IPS-18c (cell line): ENCODE data around the gene KEL.
"Not testable (repeated sequence)": the region's sequence is repeated elsewhere in the genome, so short reads cannot be mapped to it uniquely, and the experiment has no call there.

Experiments used
- H3K4me3 ChIP-seq: 2 replicates; pipeline ENCODE4 v1.7.0; 2013; ENCODE audit warnings: low read depth, mild to moderate bottlenecking, low read length, moderate library complexity; ENCODE audit not compliant: insufficient read depth
- H3K9me3 ChIP-seq: one replicate; pipeline ENCODE4 v1.6.1; 2013; ENCODE audit warnings: mild to moderate bottlenecking, low read length, moderate library complexity; ENCODE audit not compliant: control insufficient read depth, insufficient read depth

KEL gene, protein sequence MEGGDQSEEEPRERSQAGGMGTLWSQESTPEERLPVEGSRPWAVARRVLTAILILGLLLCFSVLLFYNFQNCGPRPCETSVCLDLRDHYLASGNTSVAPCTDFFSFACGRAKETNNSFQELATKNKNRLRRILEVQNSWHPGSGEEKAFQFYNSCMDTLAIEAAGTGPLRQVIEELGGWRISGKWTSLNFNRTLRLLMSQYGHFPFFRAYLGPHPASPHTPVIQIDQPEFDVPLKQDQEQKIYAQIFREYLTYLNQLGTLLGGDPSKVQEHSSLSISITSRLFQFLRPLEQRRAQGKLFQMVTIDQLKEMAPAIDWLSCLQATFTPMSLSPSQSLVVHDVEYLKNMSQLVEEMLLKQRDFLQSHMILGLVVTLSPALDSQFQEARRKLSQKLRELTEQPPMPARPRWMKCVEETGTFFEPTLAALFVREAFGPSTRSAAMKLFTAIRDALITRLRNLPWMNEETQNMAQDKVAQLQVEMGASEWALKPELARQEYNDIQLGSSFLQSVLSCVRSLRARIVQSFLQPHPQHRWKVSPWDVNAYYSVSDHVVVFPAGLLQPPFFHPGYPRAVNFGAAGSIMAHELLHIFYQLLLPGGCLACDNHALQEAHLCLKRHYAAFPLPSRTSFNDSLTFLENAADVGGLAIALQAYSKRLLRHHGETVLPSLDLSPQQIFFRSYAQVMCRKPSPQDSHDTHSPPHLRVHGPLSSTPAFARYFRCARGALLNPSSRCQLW

DNA sequence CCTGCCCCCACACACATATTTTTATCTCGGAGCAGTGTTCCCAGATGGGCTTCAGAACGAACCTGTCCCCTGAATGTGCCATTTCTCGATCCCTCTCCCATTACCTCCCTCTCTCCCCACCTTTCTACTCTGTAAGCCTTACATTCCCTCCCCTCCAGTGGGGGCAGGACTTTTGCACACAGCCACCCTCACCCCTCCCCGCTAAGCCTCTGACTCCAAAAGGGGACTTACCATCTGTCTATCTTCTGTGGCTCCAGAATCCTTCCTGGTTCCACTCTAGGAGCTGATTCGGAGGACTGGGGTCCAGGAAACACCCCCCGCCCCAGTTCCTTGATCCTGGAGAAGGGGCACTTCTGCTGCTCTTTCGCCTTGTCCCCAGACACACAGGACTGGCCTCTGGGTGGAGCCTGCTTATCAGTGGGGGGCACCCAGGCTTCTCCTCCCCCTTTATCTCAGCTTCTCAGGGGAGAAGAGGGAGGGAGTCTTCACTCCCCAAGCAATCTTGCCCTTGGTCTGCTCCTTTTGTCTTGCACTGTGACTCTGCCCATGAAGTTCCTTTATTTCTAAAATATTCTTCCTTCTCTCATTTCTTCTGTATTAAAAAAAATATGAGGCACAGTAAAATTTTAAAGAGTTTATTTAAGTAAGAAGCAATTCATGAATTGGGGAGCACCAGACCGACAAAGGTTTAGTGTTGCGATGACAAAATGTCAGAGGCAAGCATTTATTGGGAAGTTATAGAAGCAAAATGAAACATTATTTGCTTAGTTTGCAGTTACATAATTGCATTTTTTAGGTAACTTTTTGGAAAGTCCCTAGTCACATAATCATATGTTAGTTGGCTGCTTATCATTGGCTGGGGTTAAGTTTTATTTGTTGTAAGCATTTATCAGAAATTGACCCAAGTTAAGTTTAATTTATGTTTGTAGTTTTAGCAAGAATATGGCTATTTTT, at the start of gene KEL:
Gene KEL (minus strand): TSS at position 391 of the 954 bp plus-strand sequence. CDS start 157 bp downstream, at position 234.
- H3K9me3 ChIP-seq, result no peaks in the 10 kb centered on the region
- no peak within 1 kb of the TSS for H3K4me3 ChIP-seq

DNA sequence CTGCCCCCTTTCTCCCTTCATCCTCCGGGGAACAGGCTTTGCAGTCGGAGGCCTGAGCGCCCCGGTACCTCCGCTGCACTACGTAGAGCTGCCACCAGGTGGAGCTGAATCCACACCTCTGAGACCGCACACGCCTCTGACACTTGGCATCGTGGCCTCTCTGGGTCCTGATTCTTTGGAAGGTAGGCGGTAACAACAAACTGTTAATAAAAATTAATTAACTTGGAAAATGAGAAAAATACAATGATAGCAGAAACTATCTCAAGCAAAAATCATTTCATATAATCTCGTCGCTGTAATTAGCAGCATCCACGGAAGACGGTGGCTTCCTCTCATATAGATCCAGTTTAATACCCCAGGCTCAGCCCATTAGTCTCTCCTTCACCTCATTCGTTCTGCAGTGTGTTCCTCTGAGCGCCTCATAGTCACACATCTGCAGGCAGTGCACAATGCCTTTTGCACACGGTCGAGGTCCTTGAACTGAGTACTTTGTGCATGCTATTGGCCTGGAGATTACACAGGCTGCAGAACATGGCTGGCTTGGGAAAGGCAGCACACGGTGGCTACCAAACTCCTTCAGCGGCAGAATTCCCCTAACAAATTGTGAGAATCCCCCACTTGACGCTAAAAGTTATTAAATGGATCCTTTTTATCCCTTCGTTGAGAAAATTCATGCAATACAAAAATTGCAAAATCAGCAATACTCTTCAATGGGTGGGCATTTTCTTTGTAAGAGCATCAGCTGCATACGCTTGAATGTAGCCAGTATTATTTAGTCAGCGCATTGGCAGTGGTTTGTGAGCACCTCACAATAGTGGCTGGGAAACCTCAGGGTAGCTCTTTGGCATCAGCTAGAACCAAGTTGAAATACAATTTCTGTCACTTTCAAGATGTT, 46.1 kb upstream of the KEL start:
- no peaks in the 10 kb centered on the region for H3K9me3 ChIP-seq
- H3K4me3 ChIP-seq, result no peak overlapping the region

DNA sequence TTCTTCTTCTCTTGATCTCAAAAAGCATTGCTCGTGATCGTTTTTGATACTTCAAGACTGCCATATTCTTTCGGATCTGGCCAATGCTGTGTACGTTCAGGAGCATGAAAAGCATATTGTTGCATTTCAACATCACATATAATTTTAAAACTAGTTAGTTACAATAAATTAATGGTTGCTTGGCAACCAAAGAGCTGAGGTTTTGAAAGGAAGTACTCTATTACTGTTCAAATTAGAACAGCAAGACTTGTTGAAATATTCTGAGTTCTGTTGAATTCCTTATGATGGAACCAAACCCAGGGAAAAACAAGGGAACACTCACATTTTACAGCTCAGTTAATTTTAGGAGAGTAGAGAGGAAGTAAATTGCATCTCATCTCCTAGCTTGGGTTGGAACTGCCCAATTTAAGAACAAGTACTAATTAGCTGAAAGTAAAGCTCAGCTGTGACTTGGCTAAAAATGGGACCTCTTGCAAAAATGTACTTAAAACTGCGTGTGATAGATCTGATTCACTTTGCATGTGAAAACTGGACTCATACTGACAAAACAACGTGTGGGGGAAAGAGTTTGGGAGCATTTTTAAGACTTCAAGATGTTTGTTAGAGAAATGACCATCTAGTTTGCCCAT, 43.6 kb upstream of the KEL start:
- Histone ChIP-seq H3K4me3 (no peak overlapping the region), H3K9me3 (no peaks in the 10 kb centered on the region)

DNA sequence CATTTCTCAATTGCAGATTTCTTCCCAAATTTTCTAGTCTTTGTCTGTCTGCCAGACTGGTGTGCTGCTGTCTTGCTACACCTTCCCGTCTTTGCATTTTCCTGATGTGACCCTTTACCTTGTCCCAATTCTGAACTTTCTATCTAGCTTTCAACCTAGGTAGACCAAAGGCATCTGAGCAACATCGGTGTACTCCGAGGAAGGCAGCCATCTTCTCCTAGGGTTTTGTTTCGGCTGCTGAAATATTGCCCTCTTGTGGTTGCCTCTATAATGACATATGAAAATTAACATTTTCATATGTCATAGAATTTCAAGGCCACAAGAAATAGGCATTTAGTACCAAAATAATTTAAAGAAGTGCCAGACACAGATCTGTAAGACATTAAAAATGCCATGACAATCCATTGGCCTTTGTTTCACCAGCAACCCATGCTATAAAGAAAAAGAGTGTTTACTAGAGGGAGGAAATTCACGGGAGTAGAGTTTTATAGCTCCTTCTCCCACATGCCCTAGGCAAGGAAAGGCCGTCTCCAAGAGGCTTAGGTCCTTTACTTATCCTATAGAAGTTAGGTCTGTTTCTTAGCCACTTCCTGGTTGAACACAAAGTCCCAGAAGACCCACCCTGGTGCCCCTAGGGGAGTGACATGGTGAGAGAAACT, 41.4 kb upstream of the KEL start:
- H3K4me3 ChIP-seq, result no peak overlapping the region
- H3K9me3 ChIP-seq, result no peaks in the 10 kb centered on the region

DNA sequence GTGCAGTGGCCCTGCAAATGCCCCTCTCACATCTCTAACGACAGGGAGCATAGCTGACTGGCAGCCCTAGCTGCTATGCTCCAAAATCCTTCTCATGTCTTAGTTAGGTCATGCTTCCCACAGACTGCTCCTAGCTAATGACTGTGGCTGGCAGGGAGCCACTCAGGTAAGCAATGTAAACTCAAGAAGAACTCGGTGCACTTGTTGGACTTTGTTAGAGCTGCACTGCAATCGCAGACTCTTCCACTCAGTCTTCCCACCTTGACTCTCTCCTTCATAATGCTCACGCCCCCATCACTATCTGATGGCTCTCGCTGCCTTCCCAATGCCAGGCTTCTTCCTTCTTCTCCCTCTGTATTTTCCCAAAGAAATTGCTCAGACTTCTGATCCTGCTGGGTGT, 40.7 kb upstream of the KEL start:
- Histone ChIP-seq H3K4me3 (no peak overlapping the region), H3K9me3 (no peaks in the 10 kb centered on the region)

DNA sequence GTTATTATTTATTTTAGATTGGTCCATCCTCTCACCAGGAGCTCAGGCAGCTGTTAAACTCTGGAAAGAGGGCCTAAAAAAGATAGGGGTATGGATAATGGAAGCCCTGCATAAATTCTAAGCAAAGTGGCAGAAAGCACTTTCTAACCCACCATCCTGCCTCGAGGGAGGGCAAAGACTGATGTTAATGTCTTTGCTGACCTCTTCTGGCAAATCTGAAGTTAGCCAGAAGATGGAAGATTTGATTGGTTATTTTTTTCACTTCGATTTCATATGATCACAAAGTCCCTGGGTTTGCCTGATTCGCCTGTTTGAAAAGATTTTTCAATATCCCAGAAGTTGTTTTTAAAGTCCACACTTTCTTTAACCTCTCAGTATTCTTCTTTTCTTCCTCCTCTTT, 39.9 kb upstream of the KEL start:
- Histone ChIP-seq H3K4me3 (no peak overlapping the region), H3K9me3 (no peaks in the 10 kb centered on the region)

DNA sequence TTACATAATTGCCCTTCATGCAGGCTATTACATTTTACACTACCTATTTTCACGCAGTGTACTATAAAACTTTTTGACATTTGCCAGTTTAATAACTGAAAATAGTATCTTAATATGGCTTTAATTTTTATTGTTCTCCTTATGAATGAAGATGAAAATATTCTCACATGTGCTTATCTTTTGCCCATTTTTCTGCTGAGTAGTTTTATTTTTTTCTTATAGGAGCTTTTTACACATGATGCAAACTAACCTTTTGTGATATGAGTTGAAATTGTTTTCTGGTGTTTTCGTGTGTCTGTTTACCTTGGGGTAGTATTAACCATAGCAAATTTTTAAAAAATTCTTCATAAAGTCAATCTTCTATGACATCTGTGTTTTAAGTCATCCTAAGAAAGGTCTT, 38.5 kb upstream of the KEL start:
- H3K4me3 ChIP-seq, result no peak overlapping the region
- H3K9me3 ChIP-seq, result no peaks in the 10 kb centered on the region

DNA sequence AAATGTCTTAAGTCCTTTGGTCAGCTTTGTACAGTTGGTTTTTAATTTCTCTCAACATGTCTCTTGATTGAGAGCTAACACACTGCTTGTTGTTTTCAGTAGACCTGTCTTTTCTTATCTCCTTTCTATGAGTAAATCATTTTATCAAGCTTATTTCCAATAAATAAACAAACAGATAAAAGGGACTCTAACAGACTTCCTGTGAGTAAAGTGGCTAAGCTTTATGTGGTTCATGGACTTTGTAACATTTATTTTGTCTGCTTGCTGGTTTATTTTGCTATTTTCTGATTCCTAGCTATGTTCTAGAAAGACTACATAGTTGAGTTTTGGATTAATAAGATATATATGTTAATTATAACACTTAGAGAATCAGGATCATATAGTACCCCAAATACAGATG, 37.6 kb upstream of the KEL start:
- Histone ChIP-seq H3K4me3 (no peak overlapping the region), H3K9me3 (no peaks in the 10 kb centered on the region)

DNA sequence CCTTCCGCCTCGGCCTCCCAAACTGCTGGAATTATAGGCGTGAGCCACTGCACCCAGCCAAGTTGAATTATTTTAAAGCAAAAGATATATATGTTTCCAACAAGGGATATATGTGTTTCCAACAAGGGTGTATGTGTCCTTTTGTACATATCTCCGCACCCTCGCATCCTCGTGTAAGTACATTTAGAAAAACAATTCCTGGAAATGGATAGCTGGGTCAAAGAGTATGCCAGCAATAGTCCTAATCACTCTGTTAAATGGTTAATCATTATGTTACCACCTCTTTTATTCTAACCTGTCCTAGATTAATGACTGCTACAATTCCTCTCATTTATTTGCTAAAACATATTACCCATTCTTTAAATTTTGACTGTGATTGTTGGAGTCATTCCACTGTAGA, 36.8 kb upstream of the KEL start:
- Histone ChIP-seq H3K9me3 (no peaks in the 10 kb centered on the region), H3K4me3 (no peak overlapping the region)

DNA sequence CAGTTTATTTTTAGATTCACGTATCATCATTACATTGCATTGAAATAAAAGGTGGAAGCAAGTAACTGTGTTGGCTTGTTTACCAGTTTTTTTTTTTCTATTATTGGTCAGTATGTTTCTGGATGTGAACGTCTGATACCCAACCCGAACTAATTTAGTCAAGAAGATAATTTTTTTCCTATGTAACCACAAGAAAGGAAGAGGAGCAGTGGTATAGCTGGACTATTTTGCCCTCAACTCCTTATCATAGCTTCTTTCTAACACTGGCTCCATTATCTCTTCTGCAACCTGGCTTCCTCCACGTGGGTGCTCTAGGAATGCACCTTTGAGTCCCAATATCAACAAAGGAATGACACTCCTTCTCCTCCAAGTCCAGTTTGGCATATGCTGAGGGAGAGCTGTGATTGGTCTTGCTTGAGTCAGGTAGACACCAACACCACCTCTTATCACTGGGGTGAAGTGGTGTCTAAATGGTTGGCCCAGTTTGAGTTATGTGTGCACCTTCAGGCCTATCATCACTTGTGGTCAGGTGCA, 35.4 kb upstream of the KEL start:
- Histone ChIP-seq H3K9me3 (no peaks in the 10 kb centered on the region), H3K4me3 (no peak overlapping the region)

DNA sequence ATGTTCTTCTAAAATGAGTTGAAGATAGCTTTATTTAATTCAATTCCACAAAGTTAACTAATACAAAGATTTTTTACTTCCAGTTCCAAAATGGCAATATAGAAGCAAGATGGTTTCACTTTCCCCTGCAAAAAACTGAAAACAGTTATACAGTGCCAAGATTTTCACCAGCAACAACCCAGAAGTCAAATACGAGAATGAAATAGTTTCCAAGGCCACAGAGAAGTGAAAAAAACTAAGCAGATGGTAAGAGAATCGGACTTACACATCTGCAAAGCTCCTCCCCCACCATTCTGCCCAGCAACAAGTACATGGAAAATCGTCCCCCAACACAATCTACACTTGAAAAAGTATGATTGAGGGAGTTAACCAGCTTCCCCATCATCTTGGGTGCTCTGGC, 30.3 kb upstream of the KEL start:
- H3K9me3 ChIP-seq, result no peaks in the 10 kb centered on the region
- H3K4me3 ChIP-seq, result no peak overlapping the region

DNA sequence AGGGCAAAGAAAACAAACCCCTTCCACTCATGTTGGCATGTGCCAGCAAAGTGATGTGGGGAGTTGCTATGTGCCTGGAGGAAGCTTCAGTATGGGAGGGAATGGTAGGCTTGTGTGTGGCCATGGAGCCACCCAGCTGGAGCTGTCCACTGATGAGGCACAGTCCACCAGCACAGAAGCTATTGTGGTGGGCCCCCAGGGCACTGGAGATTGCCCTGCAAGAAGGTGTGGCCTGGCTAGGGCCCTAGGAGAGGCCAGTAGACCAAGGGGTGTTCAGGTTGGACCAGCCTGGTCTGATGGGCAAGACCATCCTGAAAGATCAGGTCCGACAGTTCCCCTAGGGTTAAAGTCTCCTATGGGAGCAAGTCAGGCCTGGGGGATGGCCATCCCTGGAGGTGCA, 22.1 kb upstream of the KEL start:
- H3K9me3 ChIP-seq, result no peaks in the 10 kb centered on the region

DNA sequence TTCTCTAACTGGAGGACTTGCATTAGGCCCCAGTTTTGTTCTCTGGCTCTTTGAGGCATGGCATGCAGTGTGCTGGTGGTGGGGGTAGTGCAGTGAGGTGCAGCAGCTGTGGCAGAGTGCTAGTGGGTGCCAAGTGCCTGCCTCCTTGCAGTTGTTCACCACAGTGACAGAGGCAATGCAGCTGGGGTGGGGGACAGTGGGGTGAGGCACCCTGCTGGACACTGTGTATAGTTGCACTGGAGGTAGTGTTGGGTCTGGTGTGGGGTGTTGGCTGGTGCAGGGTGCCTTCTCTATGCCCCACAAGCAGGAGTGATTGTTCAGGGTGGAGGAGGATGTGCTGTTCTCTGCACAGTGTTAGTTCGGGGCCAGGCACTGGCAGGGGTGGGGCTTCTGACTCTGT, 21.7 kb upstream of the KEL start:
- H3K4me3 ChIP-seq, result no peak overlapping the region

More for the DNA sequence above, 22.1 kb upstream of the KEL start:
- no peak overlapping the region for H3K4me3 ChIP-seq

DNA sequence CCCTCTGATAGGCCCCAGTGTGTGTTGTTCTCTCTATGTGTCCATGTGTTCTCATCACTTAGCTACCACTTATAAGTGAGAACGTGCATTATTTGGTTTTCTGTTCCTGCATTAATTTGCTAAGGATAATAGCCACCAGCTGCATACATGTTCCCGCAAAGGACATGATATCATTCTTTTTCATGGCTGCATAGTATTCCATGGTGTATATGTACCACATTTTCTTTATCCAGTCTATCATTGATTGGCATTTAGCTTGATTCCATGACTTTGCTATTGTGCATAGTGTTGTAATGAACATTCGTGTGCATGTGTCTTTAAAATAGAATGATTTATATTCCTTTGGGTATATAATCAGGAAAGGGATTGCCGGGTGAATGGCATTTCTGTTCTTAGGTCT, 16.2 kb upstream of the KEL start:
- H3K9me3 ChIP-seq, H3K4me3 ChIP-seq: not testable (repeated sequence)

More for the DNA sequence above, 21.7 kb upstream of the KEL start:
- no peaks in the 10 kb centered on the region for H3K9me3 ChIP-seq

DNA sequence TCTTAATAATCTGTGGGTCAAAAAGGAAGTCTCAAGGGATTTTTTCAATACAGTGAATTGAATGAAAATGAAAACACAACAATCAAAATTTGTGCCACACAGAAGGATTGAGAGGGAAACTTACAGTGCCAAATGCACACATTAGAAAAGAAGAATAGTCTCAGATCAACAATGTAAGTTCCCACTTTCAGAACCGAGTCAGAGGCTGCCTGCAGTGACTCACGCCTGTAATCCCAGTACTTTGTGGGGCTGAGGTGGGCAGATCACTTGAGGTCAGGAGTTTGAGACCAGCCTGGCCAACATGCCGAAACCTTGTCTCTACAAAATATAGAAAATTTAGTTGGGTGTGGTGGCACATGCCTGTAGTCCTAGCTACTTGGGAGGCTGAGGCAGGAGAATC, 12.5 kb upstream of the KEL start:
- no peak overlapping the region for H3K4me3 ChIP-seq
- H3K9me3 ChIP-seq, result no peaks in the 10 kb centered on the region

DNA sequence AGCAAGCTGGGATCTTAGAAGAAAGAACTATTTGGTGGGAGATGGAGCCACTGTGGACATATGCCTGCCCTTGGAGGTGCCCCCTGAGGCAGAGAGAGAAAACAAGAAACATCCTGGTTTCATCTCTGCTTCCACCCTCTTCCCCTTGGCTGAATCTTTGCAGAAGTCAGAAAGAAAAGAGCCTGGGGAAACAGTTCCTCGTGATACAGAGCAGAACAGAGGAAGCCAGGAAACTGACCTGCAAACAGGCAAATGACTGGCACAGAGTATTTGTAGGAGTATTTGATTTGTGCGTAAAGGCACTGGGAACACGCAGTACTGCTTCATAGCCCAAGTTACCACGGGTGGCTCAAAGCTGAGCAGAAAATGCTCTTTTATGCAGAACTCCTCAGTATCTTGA, 7.0 kb upstream of the KEL start:
- Histone ChIP-seq H3K9me3 (no peaks in the 10 kb centered on the region), H3K4me3 (no peak overlapping the region)
